ENCODE measurements around the gene DOHH.
A peak's percentile ranks its signal among the peaks of the same experiment; 100 is the strongest.
"Not testable (repeated sequence)": the region's sequence is repeated elsewhere in the genome, so short reads cannot be mapped to it uniquely, and the experiment has no call there.

The DOHH gene

GRCh38 chr19:3456925-3457527, 43.4 kb downstream of the DOHH start:
- no peak for DNase-seq

GRCh38 chr19:3455960-3456601, 44.4 kb downstream of the DOHH start:
- no peak for DNase-seq

- no peak for DNase-seq
These were observed 45.0 kb downstream of the DOHH start for GRCh38 chr19:3455393-3455955.

GRCh38 chr19:3454656-3455392, 45.6 kb downstream of the DOHH start:
- no peak for DNase-seq

GRCh38 chr19:3453840-3454239, 46.6 kb downstream of the DOHH start:
- DNase-seq = no peak

- not testable (repeated sequence) for DNase-seq
These were observed 47.6 kb downstream of the DOHH start for GRCh38 chr19:3452942-3453214.

GRCh38 chr19:3452171-3452941, 48.1 kb downstream of the DOHH start:
- DNase-seq = no peak

- DNase-seq = no peak
These were observed 49.0 kb downstream of the DOHH start for GRCh38 chr19:3451451-3451866.

GRCh38 chr19:3450796-3451411, 49.6 kb downstream of the DOHH start:
- DNase-seq = no peak

GRCh38 chr19:3448616-3449334, 51.7 kb downstream of the DOHH start:
- no peak for DNase-seq

- not testable (repeated sequence) for DNase-seq
These were observed 53.8 kb downstream of the DOHH start for GRCh38 chr19:3446657-3447056.

GRCh38 chr19:3444695-3445234, 55.7 kb downstream of the DOHH start:
- DNase-seq = no peak

- DNase-seq = peak; percentile 85
These were observed 56.4 kb downstream of the DOHH start for GRCh38 chr19:3443840-3444694.

- DNase-seq = no peak
These were observed 57.9 kb downstream of the DOHH start for GRCh38 chr19:3442487-3443071.

GRCh38 chr19:3441986-3442329, 58.5 kb downstream of the DOHH start:
- no peak for DNase-seq

GRCh38 chr19:3441089-3441985, 59.1 kb downstream of the DOHH start:
- DNase-seq = no peak

Data from NCI-H2227 treated with DMSO at 0.1 percent for 48 hours (cell line).